ENCODE data around the gene DSTN. TPM values are rescaled to one million over a fixed set of nuclear protein-coding genes. Genes with fewer than 3 reads are reported as not detected.

DSTN gene
- total and polyA plus RNA-seq, 9 of the 15 experiments (the other 6 are each of a cell fraction or from before 2014, with no cell fraction given) = 25.7 to 88.3 (median 61.0) TPM

- 85% methylated on average over 8 of the region's 18 CpGs for WGBS (ENCODE audit: insufficient coverage, low coverage, missing lambda C conversion rate)
- Histone ChIP-seq H3K9me1 (ENCODE audit: control insufficient read depth, insufficient read depth, low read length) (no peaks in the 10 kb centered on the region), H3K27me3 (ENCODE audit: control insufficient read depth in 2 of 2, insufficient read depth in 2 of 2, low read length in 2 of 2) (no peaks in the 10 kb centered on the region), H3K9me3 (replicated peaks; ENCODE audit: control insufficient read depth, insufficient read depth, low read depth, low read length) (no peaks in the 10 kb centered on the region), H3K27ac (ENCODE audit: extremely low read depth, low read depth, low read length) (no peak overlapping the region), H3K9ac (ENCODE audit: insufficient read depth in 1 of 2, low read depth in 2 of 2, low read length in 2 of 2) (no peak overlapping the region), H2AFZ (ENCODE audit: low read depth, low read length) (no peak overlapping the region), H3K36me3 (ENCODE audit: control insufficient read depth, insufficient read depth, low read length) (peaks cover 25% of the 10 kb centered on the region; the same call in 2 of the 3 replicates), H3K4me2 (ENCODE audit: insufficient read depth, low read length) (no peak overlapping the region), H3K4me3 (no peak overlapping the region), H3K79me2 (ENCODE audit: control insufficient read depth, insufficient read depth, low read length) (no peaks in the 10 kb centered on the region), H4K20me1 (replicated peaks; ENCODE audit: control insufficient read depth, insufficient read depth, low read length) (no peaks in the 10 kb centered on the region), H3K4me1 (replicated peaks in 1 of 2; ENCODE audit: control insufficient read depth in 2 of 2, insufficient read depth in 2 of 2, low read length in 2 of 2) (peaks cover 0 to 6% of the 10 kb centered on the region in 2 experiments; a peak in 2 of 5 replicates)
- ATAC-seq (no peak), DNase-seq (ENCODE audit: extremely low read depth in 1 of 4, low spot score in 3 of 4) (no peak), FAIRE-seq (no peak)
- POLR2A ChIA-PET = interaction anchor here (1.0 kb wide), 1 partner anchor 54 kb away, joined by 3 read pairs; no protein-coding TSS in a partner anchor
- intact Hi-C loops (cut with micrococcal nuclease) = no loop called here
- CTCF ChIA-PET (ENCODE audit: low intra/inter-chr PET ratio) = no interaction called here
- in situ Hi-C loops (cut with MboI) = no loop called here
- no TSS peak for BruUV-seq (replicated peaks)
- TF ChIP-seq BDP1 (IDR thresholded peaks at IDR 0.05; ENCODE audit: insufficient read depth, insufficient read length) (no peak), ZSCAN29 (IDR thresholded peaks at IDR 0.05) (no peak), NR2C1 (IDR thresholded peaks at IDR 0.05) (no peak), NR2C1 (tag; IDR thresholded peaks at IDR 0.05) (no peak)
Observed at GRCh38 chr20:17633850-17634500, 64.1 kb downstream of the DSTN start.

- ChIA-PET CTCF (ENCODE audit: low intra/inter-chr PET ratio) (no interaction called here), POLR2A (interaction anchor here (1.0 kb wide), 1 partner anchor 55 kb away, joined by 3 read pairs; no protein-coding TSS in a partner anchor)
- Histone ChIP-seq H3K36me3 (ENCODE audit: control insufficient read depth, insufficient read depth, low read length) (peaks cover 28% of the 10 kb centered on the region; the same call in 2 of the 3 replicates), H3K27ac (ENCODE audit: extremely low read depth, low read depth, low read length) (no peak overlapping the region), H3K9ac (ENCODE audit: insufficient read depth in 1 of 2, low read depth in 2 of 2, low read length in 2 of 2) (no peak overlapping the region), H3K9me3 (replicated peaks; ENCODE audit: control insufficient read depth, insufficient read depth, low read depth, low read length) (no peaks in the 10 kb centered on the region), H3K4me1 (replicated peaks in 1 of 2; ENCODE audit: control insufficient read depth in 2 of 2, insufficient read depth in 2 of 2, low read length in 2 of 2) (peaks cover 0 to 6% of the 10 kb centered on the region in 2 experiments; a peak in 2 of 5 replicates), H3K4me3 (no peak overlapping the region), H3K79me2 (ENCODE audit: control insufficient read depth, insufficient read depth, low read length) (no peaks in the 10 kb centered on the region), H4K20me1 (replicated peaks; ENCODE audit: control insufficient read depth, insufficient read depth, low read length) (no peaks in the 10 kb centered on the region), H3K4me2 (ENCODE audit: insufficient read depth, low read length) (no peak overlapping the region), H2AFZ (ENCODE audit: low read depth, low read length) (no peak overlapping the region), H3K9me1 (ENCODE audit: control insufficient read depth, insufficient read depth, low read length) (no peaks in the 10 kb centered on the region), H3K27me3 (ENCODE audit: control insufficient read depth in 2 of 2, insufficient read depth in 2 of 2, low read length in 2 of 2) (no peaks in the 10 kb centered on the region)
- no peak for ATAC-seq
- DNase-seq (ENCODE audit: extremely low read depth in 1 of 4, low spot score in 3 of 4) = no peak
- intact Hi-C loops (cut with micrococcal nuclease) (no loop called here), in situ Hi-C loops (cut with MboI) (no loop called here)
- no peak for FAIRE-seq
- TF ChIP-seq ZNF668 (CRISPR knock-in tag; IDR thresholded peaks at IDR 0.05) (no peak), ARNT (IDR thresholded peaks at IDR 0.05) (no peak), BHLHE40 (IDR thresholded peaks at IDR 0.05; ENCODE audit: low read length) (no peak), DDX20 (tag; IDR thresholded peaks at IDR 0.05; ENCODE audit: low read depth) (no peak), NFIC (IDR thresholded peaks at IDR 0.05) (no peak)
- no TSS peak for BruUV-seq (replicated peaks)
- WGBS (ENCODE audit: insufficient coverage, low coverage, missing lambda C conversion rate) = 86% methylated on average over 8 of the region's 13 CpGs
Observed at GRCh38 chr20:17634661-17635331, 64.9 kb downstream of the DSTN start.
